Measurements from ENCODE around the gene STK16.
A peak's percentile ranks its signal among the peaks of the same experiment; 100 is the strongest.
"Not testable (repeated sequence)": the region's sequence is repeated elsewhere in the genome, so short reads cannot be mapped to it uniquely, and the experiment has no call there.

STK16 gene

DNA sequence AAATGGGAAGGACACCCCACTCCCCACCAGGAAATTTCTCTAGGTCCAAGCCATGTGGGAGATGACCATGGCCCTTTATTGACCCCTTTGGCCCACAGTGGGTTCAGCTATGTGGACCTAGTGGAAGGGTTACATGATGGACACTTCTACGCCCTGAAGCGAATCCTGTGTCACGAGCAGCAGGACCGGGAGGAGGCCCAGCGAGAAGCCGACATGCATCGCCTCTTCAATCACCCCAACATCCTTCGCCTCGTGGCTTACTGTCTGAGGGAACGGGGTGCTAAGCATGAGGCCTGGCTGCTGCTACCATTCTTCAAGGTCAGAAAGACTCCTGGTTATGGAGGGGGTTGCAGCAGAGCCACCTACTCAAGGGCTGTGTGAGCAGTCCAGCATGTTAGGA, 1.3 kb downstream of the STK16 start:
- no peak for DNase-seq

DNA sequence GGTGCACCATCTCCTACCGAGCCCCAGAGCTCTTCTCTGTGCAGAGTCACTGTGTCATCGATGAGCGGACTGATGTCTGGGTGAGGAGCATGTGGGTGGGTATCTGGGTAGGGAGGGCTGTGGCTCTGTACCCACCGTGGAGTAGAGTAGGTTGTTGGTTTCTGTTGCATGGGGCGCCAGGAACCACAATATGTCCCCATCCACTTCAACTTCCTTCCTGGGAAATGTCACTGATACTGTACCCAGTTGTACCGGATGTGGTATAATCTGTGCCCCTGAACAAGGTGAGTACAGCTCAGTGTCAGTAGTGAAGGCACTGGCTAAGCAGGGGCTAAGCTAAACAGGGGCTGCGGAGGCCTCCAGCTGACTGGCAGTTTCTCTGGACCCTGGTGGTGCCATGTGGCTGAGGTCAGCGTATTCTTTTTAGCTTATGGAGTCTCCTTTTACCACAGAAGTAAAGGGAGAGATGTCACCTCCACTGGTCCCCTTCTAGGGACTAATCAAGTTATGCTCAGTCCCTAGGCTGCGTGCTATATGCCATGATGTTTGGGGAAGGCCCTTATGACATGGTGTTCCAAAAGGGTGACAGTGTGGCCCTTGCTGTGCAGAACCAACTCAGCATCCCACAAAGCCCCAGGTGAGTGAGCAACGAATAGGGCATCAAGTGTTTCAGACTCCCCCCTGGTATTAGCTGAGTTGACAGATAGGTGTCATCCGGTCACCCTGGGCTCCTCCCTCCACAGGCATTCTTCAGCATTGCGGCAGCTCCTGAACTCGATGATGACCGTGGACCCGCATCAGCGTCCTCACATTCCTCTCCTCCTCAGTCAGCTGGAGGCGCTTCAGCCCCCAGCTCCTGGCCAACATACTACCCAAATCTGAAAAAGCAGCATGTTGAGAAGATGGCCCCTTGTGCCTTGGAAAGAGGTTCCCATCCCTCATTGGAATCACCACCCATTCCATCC, 2.7 kb downstream of the STK16 start:
- peak; percentile 74 for DNase-seq

DNA sequence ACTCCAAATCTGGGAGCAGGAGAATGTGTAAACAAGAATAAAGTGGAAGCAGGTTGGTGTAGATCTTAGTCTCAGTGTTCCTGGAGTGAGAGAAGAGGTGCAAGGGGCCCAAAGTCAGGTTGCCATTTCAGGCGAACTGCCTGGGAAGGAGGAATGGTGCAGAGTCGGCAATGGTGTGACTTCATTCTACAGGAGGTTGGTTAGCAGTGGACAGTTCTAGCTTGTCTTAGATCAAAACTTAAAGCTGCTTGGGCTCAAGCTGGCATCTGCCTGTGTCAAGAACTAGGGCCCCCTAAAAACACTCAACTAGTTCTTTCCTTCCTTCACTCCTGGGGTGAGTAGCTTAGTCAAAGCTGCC, 3.5 kb downstream of the STK16 start:
- no peak for DNase-seq

DNA sequence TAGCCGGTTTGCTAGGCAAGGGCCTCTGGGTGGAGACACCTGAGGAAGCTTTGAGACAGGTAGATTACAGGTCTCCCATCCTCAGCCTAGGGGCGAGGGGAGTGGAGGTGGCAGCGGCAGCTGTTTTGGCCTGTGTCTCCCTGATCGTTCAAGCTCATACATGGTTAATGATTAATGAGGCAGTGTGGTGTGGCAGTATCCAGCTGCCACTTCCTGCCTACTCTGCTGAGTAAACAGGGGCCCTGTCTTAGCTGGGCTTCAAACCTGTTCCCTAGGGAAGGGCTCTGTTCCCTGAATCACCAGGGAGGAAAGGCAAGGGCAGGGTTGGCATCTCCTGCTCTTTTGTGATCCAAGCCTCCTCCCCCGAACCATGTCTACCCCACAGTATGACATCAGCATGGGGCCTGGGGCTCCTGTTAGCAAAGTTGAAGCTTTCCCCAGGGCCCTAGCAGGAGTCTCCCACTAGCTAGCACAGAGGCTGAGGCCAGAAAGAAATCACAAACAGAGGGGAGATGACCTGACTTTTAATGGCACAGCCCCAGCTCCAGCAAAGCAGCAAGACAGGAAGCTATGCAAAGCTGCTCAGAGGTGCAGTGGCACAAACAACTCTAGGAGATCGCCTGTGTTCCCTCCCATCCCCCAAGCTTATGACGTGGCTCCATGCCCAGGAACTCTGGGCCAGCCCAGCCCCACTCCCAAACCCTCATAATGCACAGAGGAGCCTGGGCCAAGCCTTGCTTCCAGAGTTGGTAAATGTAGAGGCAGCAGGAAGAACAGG, 4.1 kb downstream of the STK16 start:
- peak; percentile 26 for DNase-seq

DNA sequence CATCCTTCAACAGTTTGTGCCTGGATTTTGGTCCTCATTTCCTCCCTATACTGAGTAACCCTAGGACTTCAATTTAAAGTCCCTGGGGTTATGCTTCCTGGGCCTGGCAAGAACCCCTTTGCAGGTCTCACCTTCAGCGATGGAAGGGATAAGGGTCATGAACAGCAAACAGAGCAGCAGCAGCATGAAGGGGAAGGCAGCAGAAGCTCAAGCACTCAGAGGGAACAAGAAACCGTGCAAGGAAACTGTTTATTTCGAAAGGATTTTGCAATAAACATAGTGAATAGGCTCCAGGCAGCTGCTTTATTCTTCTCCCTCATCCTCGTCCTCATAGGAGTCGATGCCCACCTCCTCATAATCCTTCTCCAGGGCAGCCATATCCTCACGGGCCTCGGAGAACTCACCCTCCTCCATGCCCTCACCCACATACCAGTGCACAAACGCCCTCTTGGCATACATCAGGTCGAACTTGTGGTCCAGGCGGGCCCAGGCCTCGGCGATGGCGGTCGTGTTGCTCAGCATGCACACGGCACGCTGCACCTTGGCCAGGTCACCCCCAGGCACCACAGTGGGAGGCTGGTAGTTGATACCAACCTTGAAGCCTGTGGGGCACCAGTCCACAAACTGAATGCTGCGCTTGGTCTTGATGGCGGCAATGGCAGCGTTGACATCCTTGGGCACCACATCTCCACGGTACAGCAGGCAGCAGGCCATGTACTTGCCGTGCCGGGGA, 4.9 kb downstream of the STK16 start:
- no peak for DNase-seq

DNA sequence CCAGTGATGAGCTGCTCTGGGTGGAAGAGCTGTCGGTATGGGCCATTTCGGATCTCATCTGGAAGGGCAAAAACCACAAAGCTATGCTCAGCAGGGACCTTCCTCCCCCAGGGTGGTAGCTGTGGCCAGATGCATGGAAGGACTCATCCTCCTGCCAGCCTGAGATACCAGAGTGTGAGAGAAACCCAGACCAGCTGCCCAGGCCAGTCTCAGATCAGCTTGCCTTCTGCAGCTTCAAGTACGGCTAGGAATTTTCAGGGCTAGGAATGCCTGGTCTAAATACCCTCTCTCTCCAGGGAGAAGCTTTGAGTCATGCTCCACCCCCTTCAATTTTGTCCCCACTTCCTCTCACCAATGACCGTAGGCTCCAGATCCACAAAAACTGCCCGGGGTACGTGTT, 6.4 kb downstream of the STK16 start:
- no peak for DNase-seq

DNA sequence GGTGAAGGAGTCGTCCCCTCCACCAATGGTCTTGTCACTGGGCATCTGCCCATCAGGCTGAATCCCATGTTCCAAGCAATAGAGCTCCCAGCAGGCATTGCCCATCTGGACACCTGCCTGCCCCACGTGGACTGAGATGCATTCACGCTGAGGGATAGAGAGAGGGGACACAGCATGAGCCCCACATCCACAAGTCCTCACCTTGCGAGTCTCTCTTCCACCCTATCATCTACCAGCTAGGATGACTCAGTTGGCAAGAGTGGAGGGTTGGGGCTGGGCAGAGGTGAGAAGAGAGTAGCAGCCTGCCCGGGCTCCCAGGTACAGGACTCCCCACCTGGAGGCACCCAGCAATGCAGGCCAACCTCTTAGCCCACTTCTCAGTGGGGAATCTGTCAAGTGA, 6.8 kb downstream of the STK16 start:
- peak; percentile 36 for DNase-seq

DNA sequence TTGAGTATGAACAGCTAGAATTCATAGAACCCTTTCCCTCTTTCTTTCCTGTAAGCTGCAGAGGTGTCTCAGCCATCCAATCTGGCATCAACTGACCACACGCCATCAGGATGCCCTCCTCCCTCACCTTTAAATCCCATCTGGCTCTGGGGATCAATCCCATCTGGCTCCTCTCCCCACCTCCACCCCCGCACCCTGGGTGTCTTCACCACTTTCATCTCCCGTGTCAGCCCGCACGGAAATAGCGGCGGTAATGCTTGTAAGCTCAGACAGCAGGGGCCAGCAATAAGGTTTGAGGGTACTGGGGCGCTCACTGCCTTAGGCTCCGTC, 7.3 kb downstream of the STK16 start:
- peak; percentile 51 for DNase-seq

DNA sequence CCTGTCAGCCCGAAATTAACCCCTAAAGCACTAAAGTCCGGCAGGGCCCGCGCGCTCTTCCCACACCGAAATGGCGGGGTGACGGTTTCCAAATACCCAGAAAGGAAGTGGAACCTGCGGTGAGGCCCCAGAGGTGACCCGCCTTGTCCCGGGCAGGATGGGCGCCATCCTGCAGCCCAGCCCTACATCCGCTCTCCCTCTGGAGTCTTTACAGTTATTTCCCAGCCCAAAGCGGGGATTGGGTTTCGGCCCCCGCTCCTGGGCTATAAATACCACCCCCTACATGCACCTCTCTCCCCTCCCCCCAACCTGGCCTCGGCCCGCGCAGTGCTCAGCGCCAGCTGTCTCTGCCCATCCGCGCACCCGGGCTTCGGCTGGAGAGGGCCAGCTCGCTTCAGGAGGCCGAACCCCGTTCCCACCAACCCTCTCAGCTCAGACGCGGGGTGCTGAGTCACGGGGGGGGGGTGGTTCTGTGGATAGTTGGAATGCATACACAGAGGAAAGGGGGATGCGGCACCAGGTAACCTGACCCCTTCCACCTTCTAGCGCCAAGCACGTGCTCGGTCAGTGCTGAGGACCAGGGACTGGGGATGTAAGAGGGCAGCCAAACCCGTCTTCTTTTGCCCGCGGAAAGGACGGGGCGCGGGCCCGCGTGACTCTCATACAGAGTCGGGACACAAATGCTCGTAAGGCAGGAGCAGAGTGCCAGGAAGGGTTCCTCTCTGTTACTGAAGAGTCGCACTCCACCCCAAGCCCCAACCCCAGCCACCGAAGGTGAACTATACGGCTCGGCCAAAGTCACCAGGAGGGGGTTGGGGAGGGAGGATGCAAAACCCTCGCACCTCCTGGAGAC, 7.8 kb downstream of the STK16 start, which contains the start of gene TUBA4B:
TUBA4B (plus strand) TSS at position 344 of the 853 bp plus-strand sequence; CDS start at position 509, 165 bp downstream.
- DNase-seq = peak; percentile 45

DNA sequence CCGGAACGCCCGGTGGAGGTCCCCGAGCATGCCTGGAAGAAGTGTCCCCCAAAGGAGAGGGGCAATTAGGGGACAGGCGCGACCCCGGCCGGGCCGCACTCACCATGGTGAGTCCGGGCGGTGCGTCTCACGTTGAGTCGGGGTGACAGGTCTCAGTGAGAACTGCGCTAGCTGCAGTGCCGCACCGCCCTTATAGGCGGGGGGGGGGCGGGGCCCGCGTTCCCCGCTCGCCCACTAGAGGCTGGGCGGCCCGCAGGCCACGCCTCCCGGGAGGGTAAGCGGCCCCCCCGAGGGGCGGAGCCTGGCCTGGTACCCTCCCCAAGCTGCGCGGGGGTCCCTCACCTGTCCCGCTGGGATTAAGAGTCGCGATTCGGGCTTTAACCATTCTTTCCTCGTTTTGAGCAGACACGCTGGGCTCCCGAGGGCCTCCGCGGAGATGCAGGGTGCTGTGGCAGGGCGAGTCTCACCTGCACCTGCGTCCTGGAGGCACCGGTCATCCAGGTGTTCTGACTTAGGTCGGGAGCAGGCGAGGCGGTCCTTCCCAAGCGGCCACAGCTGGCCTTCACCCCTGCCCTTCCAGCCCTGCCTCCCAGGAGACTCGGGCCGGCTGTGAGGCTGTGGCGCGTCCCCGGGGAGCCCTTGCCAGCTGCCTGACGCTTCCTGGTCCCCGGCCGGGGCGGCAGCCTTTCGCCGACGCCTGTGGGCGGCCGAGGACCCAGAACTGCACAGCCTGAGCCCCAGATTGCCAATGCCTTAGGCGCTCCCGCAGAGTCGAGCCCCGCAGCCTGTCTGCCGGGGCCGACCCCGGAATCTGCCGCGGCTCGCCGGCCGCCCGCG, 8.7 kb downstream of the STK16 start, which contains the start of gene TUBA4A:
TUBA4A (minus strand) TSS at position 166 of the 837 bp plus-strand sequence; CDS start at position 106, 60 bp downstream.
- DNase-seq = peak; percentile 89

DNA sequence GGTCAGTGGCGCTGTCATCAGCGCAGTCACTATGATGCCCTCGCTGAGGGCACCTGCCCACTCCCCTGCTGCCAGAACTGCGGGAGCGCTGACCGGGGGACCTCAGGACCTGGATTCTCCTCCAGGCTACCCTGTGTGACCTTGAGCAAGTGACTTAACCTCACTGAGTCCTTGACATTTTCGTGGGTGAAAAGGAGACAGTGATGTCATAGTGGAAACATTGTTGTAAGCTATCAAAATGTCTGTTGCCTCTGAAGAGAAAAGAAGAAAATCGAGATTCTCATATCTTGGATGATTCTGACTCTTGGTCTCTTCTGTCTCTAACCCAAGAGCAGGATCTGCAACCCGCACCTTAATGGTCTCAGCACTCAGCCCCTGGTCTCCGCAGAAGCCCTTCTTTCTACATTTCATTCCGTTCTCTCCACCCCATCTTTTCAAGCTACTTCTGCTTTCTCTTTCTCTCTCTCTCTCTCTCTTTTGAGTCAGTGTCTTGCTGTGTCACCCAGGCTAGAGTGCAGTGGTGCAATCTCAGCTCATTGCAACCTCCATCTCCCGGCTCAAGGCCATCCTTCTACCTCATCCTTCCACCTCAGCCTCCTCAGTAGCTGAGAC, 9.4 kb downstream of the STK16 start:
- DNase-seq = peak; percentile 45

DNA sequence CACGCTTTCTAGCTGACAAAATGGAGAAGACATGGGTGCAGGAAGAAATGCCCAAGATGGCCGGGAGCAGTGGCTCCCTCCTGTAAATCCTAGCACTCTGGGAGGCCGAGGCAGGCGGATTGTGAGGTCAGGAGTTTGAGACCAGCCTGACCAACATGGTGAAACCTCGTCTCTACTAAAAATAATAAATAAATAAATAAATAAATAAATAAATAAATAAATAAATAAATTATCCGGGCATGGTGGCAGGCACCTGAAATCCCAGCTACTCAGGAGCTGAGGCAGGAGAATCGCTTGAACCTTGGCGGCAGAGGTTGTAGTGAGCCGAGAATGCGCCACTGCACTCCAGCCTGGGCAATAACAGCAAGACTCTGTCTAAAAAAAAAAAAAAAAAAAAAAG, 13.7 kb downstream of the STK16 start:
- not testable (repeated sequence) for DNase-seq

DNA sequence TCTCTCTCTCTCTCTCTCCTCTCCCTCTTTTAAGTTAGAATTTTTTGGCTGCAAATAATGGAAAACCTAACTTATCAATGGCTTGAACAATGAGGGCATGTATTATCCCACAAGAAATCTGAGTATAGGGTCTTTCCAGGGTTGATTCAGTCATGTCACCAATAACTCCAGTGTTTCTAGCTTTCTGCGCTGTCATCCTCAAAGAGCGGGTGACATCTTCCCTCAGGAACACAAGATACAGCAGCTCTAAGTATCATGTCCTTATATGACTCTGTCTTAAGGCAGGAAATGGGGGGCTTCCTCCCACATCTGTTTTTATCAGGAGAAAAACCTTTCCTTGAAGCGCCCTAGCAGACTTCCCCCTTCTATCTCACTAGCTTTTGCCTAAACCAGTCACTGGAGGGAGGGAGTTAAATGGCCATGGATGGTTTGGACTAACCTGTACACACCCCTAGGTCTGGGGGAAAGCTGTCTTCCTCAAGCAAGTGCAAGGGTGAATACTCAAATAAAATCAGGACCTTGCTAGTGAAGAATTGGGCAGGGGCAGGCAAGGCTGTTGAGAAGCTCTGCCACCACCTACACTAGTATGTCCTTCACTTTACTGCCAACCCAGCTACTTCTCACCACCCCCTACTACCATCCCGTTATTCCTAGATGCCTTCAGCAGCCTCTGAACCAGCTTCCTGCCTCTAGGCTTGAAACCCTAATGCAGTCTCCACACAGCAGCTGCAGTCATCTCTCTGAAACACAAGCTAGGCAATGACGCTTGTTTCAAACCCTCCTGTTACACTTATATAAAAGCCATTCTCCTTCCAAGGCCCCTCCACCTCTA, 16.0 kb downstream of the STK16 start:
- no peak for DNase-seq

DNA sequence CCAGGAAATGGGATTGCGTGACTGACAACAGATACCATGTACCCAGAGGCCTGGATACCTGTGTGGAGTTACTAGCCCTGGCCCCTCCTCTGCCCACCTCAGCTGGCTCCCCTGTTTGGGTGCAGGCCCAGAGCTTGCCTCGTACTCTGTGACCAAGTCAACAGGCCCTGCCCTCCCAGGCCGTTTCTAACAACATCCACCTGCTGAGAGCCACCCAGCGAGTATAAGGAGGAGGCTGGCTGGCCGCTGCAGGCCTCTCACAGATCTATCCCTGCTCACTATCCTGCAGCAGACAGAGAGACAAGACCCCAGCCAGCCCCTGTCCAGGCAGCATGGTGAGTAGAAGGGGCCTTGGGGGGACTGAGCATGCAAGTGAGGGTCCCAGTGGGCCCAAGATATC, 21.0 kb downstream of the STK16 start:
- DNase-seq = no peak

DNA sequence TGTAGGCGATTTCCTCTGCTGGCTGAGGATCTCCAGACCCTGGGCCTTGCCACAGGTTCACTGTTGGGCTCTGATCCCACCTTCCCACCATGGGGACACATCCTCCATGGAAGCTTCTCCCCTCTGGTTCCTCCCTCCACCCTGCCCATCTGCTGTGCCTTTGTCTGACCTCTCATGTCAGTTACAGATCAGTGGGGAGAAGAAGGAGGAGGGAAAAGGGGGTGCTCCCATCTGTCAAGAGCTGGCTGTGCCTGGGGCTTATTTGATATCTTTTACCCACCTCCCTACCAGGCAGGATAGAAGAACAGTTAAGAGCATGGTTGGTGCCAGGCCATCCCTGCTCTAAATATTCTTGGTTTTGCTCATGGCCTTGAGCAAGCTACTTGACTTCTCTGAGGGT, 21.6 kb downstream of the STK16 start:
- DNase-seq = no peak

DNA sequence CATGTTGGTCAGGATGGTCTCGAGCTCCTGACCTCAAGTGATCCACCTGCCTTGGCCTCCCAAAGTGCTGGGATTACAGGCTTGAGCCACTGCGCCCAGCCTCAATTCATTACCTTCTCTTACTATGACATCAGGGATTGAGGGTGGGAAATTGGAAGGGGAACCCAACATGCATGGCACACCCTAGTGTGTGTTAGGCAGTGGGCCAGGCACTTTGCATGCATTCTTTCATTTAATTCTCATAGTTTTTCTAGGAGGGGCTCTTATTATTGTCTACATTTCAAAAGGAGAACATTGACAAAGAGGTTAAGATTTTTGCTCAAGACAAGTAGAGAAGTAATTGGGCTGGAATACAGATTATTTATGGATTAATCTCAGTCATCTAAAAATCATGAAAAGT, 23.0 kb downstream of the STK16 start:
- no peak for DNase-seq

DNA sequence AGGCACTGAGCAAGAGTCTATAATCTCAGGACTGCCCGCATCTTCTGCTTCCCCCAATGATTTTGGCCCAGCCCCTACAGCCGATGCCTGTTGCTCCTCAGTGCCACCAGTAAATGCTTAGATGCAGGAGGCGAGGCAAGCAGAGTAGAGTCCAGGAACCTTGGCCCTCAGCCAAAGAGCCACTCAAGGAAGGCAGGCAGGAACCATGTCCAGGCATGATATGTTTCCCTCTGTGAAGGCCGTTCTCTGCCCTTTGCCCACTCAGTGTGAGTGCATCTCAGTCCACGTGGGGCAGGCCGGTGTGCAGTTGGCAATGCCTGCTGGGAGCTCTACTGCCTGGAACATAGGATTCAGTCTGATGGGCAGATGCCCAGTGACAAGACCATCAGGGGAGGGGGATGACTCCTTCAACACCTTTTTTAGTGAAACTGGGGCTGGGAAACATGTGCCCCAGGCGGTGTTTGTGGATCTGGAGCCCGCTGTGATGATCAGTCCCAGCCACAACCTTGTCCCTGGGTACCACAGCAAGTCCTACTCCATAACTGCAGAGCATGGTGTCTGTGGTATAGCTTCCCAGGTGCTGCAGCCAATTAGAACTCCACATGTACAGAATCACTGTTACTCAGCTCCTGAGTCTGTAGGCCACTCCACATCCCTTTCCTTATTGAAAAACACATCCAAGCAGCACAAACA, 24.2 kb downstream of the STK16 start:
- DNase-seq = no peak

DNA sequence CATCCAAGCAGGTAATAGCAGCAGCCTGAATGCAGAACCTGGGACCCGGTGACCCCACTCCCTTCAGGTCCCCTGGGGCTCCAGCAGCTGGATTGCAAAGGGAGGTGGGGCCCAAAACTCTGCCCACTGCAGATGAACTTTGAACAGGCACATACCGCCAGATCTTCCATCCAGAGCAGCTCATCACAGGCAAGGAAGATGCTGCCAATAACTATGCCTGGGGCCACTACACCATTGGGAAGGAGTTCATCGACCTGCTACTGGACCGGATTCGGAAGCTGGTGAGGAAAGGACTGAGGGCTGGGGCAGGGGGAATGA, 24.7 kb downstream of the STK16 start:
- DNase-seq = no peak

DNA sequence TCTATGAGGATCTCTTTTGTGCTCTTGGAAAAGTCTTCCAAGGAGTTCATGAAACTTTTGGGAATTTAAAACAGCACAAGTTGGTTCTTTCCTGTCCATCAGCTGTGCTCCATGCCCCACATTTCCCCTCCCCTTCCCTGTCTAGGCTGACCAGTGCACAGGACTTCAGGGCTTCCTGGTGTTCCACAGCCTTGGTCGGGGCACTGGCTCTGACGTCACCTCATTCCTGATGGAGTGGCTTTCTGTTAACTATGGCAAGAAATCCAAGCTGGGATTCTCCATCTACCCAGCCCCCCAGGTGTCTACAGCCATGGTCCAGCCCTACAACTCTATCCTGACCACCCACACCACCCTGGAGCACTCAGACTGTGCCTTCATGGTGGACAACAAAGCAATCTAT, 25.7 kb downstream of the STK16 start:
- DNase-seq = no peak

Measured in activated naive CD4-positive, alpha-beta T cell treated with Interleukin-2 at 50 U/mL for 16 hours (primary cell).